ENCODE results near the gene DEFB128. TPM values are rescaled to one million over a fixed set of nuclear protein-coding genes. Genes with fewer than 3 reads are reported as not detected.
A peak's percentile ranks its signal among the peaks of the same experiment; 100 is the strongest.

DEFB128 gene
- not detected for polyA plus RNA-seq (2013)

GRCh38 chr20:189611-190010 is at the start of gene DEFB128:
TSS of gene DEFB128 (minus strand) at chr20:189711. CDS start at chr20:189623, 88 bp downstream.
- CTCF ChIA-PET, result no interaction called here
- DNase-seq, result no peak
- H3K27me3 ChIP-seq (replicated peaks in 2 of 5; ENCODE audit: control insufficient read depth in 4 of 5, insufficient read depth in 5 of 5, low read length in 4 of 5), result peaks cover 0 to 9% (median 4%) of the 10 kb centered on the region in 5 experiments
- no peaks in the 10 kb centered on the region for H3K4me1 ChIP-seq (ENCODE audit: control extremely low read depth in 1 of 4, control insufficient read depth in 4 of 4, insufficient read depth in 4 of 4, low read length in 3 of 4)
- WGBS (ENCODE audit: insufficient coverage), result 78% methylated on average over 5 of the region's 7 CpGs
- H3K36me3 ChIP-seq (ENCODE audit: control insufficient read depth in 4 of 4, insufficient read depth in 4 of 4, low read length in 3 of 4), result no peaks in the 10 kb centered on the region
- POLR2A ChIA-PET, result no interaction called here
- peaks cover 0 to 9% (median 4%) of the 10 kb centered on the region in 5 experiments for H3K9me3 ChIP-seq (ENCODE audit: control extremely low read depth in 1 of 5, control insufficient read depth in 4 of 5, insufficient read depth in 2 of 5, low read depth in 1 of 5, low read length in 4 of 5)
- no peak within 1 kb of the TSS for H3K4me3 ChIP-seq (ENCODE audit: control insufficient read depth in 1 of 7, extremely low read depth in 1 of 7, insufficient read depth in 4 of 7, low read depth in 2 of 7, low read length in 6 of 7)
- no peak within 1 kb of the TSS for H3K27ac ChIP-seq (ENCODE audit: insufficient read depth in 1 of 2, low read depth in 1 of 2, low read length in 2 of 2, poor library complexity in 1 of 2, severe bottlenecking in 2 of 2)

GRCh38 chr20:237929-238328 is 48.4 kb upstream of the DEFB128 start:
- H3K4me3 ChIP-seq (ENCODE audit: control insufficient read depth in 1 of 7, extremely low read depth in 1 of 7, insufficient read depth in 4 of 7, low read depth in 2 of 7, low read length in 6 of 7), result peak overlapping the region in 6 of 7 experiments; percentile 16 to 74 (median 54)

GRCh38 chr20:237489-237888 is 48.0 kb upstream of the DEFB128 start:
- Histone ChIP-seq H3K9me3 (ENCODE audit: control extremely low read depth in 1 of 5, control insufficient read depth in 4 of 5, insufficient read depth in 2 of 5, low read depth in 1 of 5, low read length in 4 of 5) (no peaks in the 10 kb centered on the region), H3K4me3 (ENCODE audit: control insufficient read depth in 1 of 7, extremely low read depth in 1 of 7, insufficient read depth in 4 of 7, low read depth in 2 of 7, low read length in 6 of 7) (peak overlapping the region in 6 of 7 experiments; percentile 16 to 74 (median 54)), H3K27me3 (replicated peaks in 2 of 5; ENCODE audit: control insufficient read depth in 4 of 5, insufficient read depth in 5 of 5, low read length in 4 of 5) (no peaks in the 10 kb centered on the region), H3K4me1 (ENCODE audit: control extremely low read depth in 1 of 4, control insufficient read depth in 4 of 4, insufficient read depth in 4 of 4, low read length in 3 of 4) (peaks cover 6 to 22% (median 16%) of the 10 kb centered on the region in 4 experiments), H3K36me3 (ENCODE audit: control insufficient read depth in 4 of 4, insufficient read depth in 4 of 4, low read length in 3 of 4) (no peaks in the 10 kb centered on the region), H3K27ac (ENCODE audit: insufficient read depth in 1 of 2, low read depth in 1 of 2, low read length in 2 of 2, poor library complexity in 1 of 2, severe bottlenecking in 2 of 2) (peak overlapping the region; percentile 10 to 50)
- ChIA-PET POLR2A (interaction anchor here (0.9 to 1.0 kb wide), 2 partner anchors 15 to 25 kb away, joined by 3 to 5 read pairs; no protein-coding TSS in a partner anchor), CTCF (interaction anchor here (0.7 to 6.1 kb wide), 6 partner anchors 10 to 94 kb away, joined by 3 to 27 read pairs (median 5); partner anchors contain the start of gene DEFB132)
- 0% methylated on average over 3 of the region's 4 CpGs for WGBS (ENCODE audit: insufficient coverage)
- peak; percentile 67 to 93 (median 88) for DNase-seq

More at GRCh38 chr20:237929-238328, 48.4 kb upstream of the DEFB128 start:
- CTCF ChIA-PET, result interaction anchor here (0.7 to 6.1 kb wide), 8 partner anchors 9 to 93 kb away, joined by 3 to 27 read pairs (median 3); partner anchors contain the start of gene DEFB132
- POLR2A ChIA-PET, result interaction anchor here (0.9 to 1.0 kb wide), 2 partner anchors 15 to 24 kb away, joined by 3 to 5 read pairs; no protein-coding TSS in a partner anchor
- Histone ChIP-seq H3K27ac (ENCODE audit: insufficient read depth in 1 of 2, low read depth in 1 of 2, low read length in 2 of 2, poor library complexity in 1 of 2, severe bottlenecking in 2 of 2) (peak overlapping the region; percentile 10 to 50), H3K27me3 (replicated peaks in 2 of 5; ENCODE audit: control insufficient read depth in 4 of 5, insufficient read depth in 5 of 5, low read length in 4 of 5) (no peaks in the 10 kb centered on the region), H3K36me3 (ENCODE audit: control insufficient read depth in 4 of 4, insufficient read depth in 4 of 4, low read length in 3 of 4) (no peaks in the 10 kb centered on the region), H3K4me1 (ENCODE audit: control extremely low read depth in 1 of 4, control insufficient read depth in 4 of 4, insufficient read depth in 4 of 4, low read length in 3 of 4) (peaks cover 6 to 22% (median 16%) of the 10 kb centered on the region in 4 experiments), H3K9me3 (ENCODE audit: control extremely low read depth in 1 of 5, control insufficient read depth in 4 of 5, insufficient read depth in 2 of 5, low read depth in 1 of 5, low read length in 4 of 5) (no peaks in the 10 kb centered on the region)
- 70% methylated on average over 2 of the region's 3 CpGs for WGBS (ENCODE audit: insufficient coverage)
- DNase-seq, result peak in 2 of 3 donors; percentile 80 to 88

DNA sequence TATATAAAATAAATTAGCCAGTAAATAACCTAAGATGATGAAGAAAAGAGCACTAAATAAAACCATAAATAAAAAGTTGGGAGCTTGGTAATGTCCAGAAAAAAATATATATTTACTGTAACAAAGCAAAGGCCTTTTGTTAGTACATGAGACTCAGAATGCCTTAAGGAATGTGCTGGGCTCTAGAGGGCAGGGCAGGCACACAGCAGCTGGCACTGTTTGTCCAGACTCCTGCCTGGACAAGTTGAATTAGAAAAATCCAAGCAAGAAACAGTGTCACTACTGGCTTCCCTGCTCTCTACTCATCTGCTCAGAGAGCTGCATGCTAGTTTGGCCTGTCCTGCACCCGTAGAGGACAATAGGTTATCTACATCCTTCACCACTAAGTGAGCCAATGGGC is 46.4 kb upstream of the DEFB128 start:
- H3K9me3 ChIP-seq (ENCODE audit: control extremely low read depth in 1 of 5, control insufficient read depth in 4 of 5, insufficient read depth in 2 of 5, low read depth in 1 of 5, low read length in 4 of 5), result no peaks in the 10 kb centered on the region
- ChIA-PET POLR2A (no interaction called here), CTCF (no interaction called here)
- no peak overlapping the region for H3K27ac ChIP-seq (ENCODE audit: insufficient read depth in 1 of 2, low read depth in 1 of 2, low read length in 2 of 2, poor library complexity in 1 of 2, severe bottlenecking in 2 of 2)
- 75% methylated on average over 1 of the region's 1 CpG for WGBS (ENCODE audit: insufficient coverage)
- no peak for DNase-seq
- H3K36me3 ChIP-seq (ENCODE audit: control insufficient read depth in 4 of 4, insufficient read depth in 4 of 4, low read length in 3 of 4), result no peaks in the 10 kb centered on the region
- no peak overlapping the region for H3K4me3 ChIP-seq (ENCODE audit: control insufficient read depth in 1 of 7, extremely low read depth in 1 of 7, insufficient read depth in 4 of 7, low read depth in 2 of 7, low read length in 6 of 7)
- no peaks in the 10 kb centered on the region for H3K27me3 ChIP-seq (replicated peaks in 2 of 5; ENCODE audit: control insufficient read depth in 4 of 5, insufficient read depth in 5 of 5, low read length in 4 of 5)
- H3K4me1 ChIP-seq (ENCODE audit: control extremely low read depth in 1 of 4, control insufficient read depth in 4 of 4, insufficient read depth in 4 of 4, low read length in 3 of 4), result peaks cover 6 to 22% (median 16%) of the 10 kb centered on the region in 4 experiments

DNA sequence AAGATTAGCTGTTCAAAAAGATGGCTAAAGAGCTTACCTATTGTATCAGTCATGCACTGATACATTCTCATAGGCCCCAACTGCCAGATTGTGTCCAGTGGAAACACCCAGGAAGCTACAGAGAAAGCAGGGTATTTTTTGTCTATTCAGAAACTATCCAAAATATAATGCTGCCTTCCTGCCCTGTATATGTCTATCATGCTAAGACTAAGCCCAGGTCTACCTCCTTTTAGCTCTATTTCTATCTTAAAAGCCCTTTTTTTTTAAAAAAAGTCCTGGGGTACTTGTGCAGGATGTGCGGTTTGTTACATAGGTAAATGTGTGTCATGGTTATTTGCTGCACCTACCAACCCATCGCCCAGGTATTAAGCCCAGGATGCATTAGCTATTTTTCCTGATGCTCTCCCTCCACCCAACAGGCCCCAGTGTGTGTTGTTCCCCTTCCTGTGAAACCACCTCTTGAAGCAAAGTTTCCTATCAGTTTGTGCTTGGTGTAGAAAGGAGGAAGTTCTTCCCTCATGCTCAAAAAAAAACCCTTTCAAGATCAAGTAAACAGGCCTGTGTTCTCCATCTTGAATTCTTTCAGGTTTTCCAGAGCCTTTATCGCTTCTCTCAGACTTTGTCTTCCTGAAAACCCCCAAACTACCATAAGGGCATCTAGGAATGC is 38.1 kb upstream of the DEFB128 start:
- peak overlapping the region in 1 of 7 experiments; percentile 33 for H3K4me3 ChIP-seq (ENCODE audit: control insufficient read depth in 1 of 7, extremely low read depth in 1 of 7, insufficient read depth in 4 of 7, low read depth in 2 of 7, low read length in 6 of 7)
- H3K27me3 ChIP-seq (replicated peaks in 2 of 5; ENCODE audit: control insufficient read depth in 4 of 5, insufficient read depth in 5 of 5, low read length in 4 of 5), result no peaks in the 10 kb centered on the region
- ChIA-PET CTCF (interaction anchor here (0.7 to 4.5 kb wide), 8 partner anchors 10 to 39 kb away, joined by 3 to 19 read pairs (median 3); no protein-coding TSS in a partner anchor), POLR2A (interaction anchor here (0.6 kb wide), 1 partner anchor 430 kb away, joined by 5 read pairs; no protein-coding TSS in a partner anchor)
- H3K36me3 ChIP-seq (ENCODE audit: control insufficient read depth in 4 of 4, insufficient read depth in 4 of 4, low read length in 3 of 4), result no peaks in the 10 kb centered on the region
- 50% methylated on average over 2 of the region's 3 CpGs for WGBS (ENCODE audit: insufficient coverage)
- no peaks in the 10 kb centered on the region for H3K9me3 ChIP-seq (ENCODE audit: control extremely low read depth in 1 of 5, control insufficient read depth in 4 of 5, insufficient read depth in 2 of 5, low read depth in 1 of 5, low read length in 4 of 5)
- peaks cover 6 to 16% (median 13%) of the 10 kb centered on the region in 4 experiments for H3K4me1 ChIP-seq (ENCODE audit: control extremely low read depth in 1 of 4, control insufficient read depth in 4 of 4, insufficient read depth in 4 of 4, low read length in 3 of 4)
- no peak overlapping the region for H3K27ac ChIP-seq (ENCODE audit: insufficient read depth in 1 of 2, low read depth in 1 of 2, low read length in 2 of 2, poor library complexity in 1 of 2, severe bottlenecking in 2 of 2)
- peak; percentile 47 to 74 (median 68) for DNase-seq

DNA sequence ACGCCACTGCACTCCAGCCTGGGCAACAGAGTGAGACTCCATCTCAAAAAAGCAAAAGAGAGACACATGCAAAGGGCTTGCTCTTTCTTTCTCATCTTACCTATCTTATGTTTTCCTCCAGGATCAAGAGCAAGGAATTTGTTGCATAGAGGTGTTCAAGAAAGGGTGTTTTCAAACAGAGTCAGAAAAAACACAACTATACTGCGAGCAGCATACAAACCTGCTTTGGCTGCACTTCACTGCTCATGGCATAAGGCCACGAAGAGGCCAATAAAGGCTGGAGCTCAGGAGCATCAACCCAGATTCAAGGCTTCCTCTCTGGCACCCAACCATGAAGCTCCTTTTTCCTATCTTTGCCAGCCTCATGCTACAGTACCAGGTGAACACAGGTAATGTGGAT is 37.4 kb upstream of the DEFB128 start, which contains the start of gene DEFB129:
DEFB129 (plus strand) TSS at position 301 of the 400 bp plus-strand sequence; CDS start at position 332, 31 bp downstream.
- peaks cover 6 to 16% (median 13%) of the 10 kb centered on the region in 4 experiments for H3K4me1 ChIP-seq (ENCODE audit: control extremely low read depth in 1 of 4, control insufficient read depth in 4 of 4, insufficient read depth in 4 of 4, low read length in 3 of 4)
- no peaks in the 10 kb centered on the region for H3K27me3 ChIP-seq (replicated peaks in 2 of 5; ENCODE audit: control insufficient read depth in 4 of 5, insufficient read depth in 5 of 5, low read length in 4 of 5)
- H3K4me3 ChIP-seq (ENCODE audit: control insufficient read depth in 1 of 7, extremely low read depth in 1 of 7, insufficient read depth in 4 of 7, low read depth in 2 of 7, low read length in 6 of 7), result peak within 1 kb of the TSS in 1 of 7 experiments; percentile 33
- CTCF ChIA-PET, result interaction anchor here (0.7 to 4.5 kb wide), 8 partner anchors 10 to 40 kb away, joined by 3 to 19 read pairs (median 4); no protein-coding TSS in a partner anchor
- WGBS (ENCODE audit: insufficient coverage), result 96% methylated on average over 2 of the region's 3 CpGs
- DNase-seq, result no peak
- POLR2A ChIA-PET, result interaction anchor here (0.6 kb wide), 1 partner anchor 431 kb away, joined by 5 read pairs; no protein-coding TSS in a partner anchor
- no peaks in the 10 kb centered on the region for H3K9me3 ChIP-seq (ENCODE audit: control extremely low read depth in 1 of 5, control insufficient read depth in 4 of 5, insufficient read depth in 2 of 5, low read depth in 1 of 5, low read length in 4 of 5)
- H3K36me3 ChIP-seq (ENCODE audit: control insufficient read depth in 4 of 4, insufficient read depth in 4 of 4, low read length in 3 of 4), result no peaks in the 10 kb centered on the region
- no peak within 1 kb of the TSS for H3K27ac ChIP-seq (ENCODE audit: insufficient read depth in 1 of 2, low read depth in 1 of 2, low read length in 2 of 2, poor library complexity in 1 of 2, severe bottlenecking in 2 of 2)

All from common myeloid progenitor, CD34-positive (primary cell).